AG04449 (cell line): Measurements from ENCODE around the gene CD300A.

ENCODE experiments used
- CTCF ChIA-PET: fragments of 350-600 bp; formaldehyde crosslinking; extraction: SDS; loops from one replicate; lab custom pipeline; 2021; ENCODE audit warnings: antibody characterized with exemption; lab: Yijun Ruan, JAX
- POLR2A ChIA-PET: fragments of 400-600, 350-600 bp; formaldehyde crosslinking; extraction: SDS; loops from one replicate; lab custom pipeline; 2020; ENCODE audit warnings: antibody characterized with exemption, inconsistent platforms; lab: Yijun Ruan, JAX
- DNase-seq: peaks from one replicate; pipeline ENCODE4 v3.0.0-alpha.2; 2010; ENCODE audit warnings: low read depth, low spot score
- H3K4me3 ChIP-seq: 2 replicates; pipeline ENCODE4 v1.5.1; 2011; ENCODE audit warnings: low read depth, mild to moderate bottlenecking, control low read depth, low read length
- CTCF ChIP-seq: IDR thresholded peaks from one replicate; pipeline ENCODE4 v1.5.1; 2011; ENCODE audit warnings: mild to moderate bottlenecking, moderate library complexity, low read length, control low read depth, inconsistent platforms; ENCODE audit not compliant: insufficient read depth; ENCODE audit errors: missing control alignments

The CD300A gene

GRCh38 chr17:74523308-74523707 is 56.9 kb downstream of the CD300A start:
- CTCF ChIA-PET, result no interaction called here
- no peak for DNase-seq
- POLR2A ChIA-PET, result no interaction called here
- no peak for TF ChIP-seq CTCF
- no peak overlapping the region for H3K4me3 ChIP-seq

GRCh38 chr17:74524653-74525464 is 58.4 kb downstream of the CD300A start:
- CTCF ChIA-PET, result no interaction called here
- no peak for DNase-seq
- no peak overlapping the region for H3K4me3 ChIP-seq
- POLR2A ChIA-PET, result no interaction called here
- TF ChIP-seq CTCF, result no peak

GRCh38 chr17:74525465-74525725 is 59.0 kb downstream of the CD300A start:
- ChIA-PET CTCF (no interaction called here), POLR2A (no interaction called here)

GRCh38 chr17:74525781-74526288 is 59.4 kb downstream of the CD300A start:
- CTCF ChIA-PET, result no interaction called here
- POLR2A ChIA-PET, result no interaction called here
- no peak overlapping the region for H3K4me3 ChIP-seq
- no peak for TF ChIP-seq CTCF
- DNase-seq, result no peak

More at GRCh38 chr17:74525465-74525725, 59.0 kb downstream of the CD300A start:
- no peak overlapping the region for H3K4me3 ChIP-seq
- no peak for DNase-seq
- no peak for TF ChIP-seq CTCF

GRCh38 chr17:74526681-74527080 is 60.2 kb downstream of the CD300A start:
- TF ChIP-seq CTCF, result no peak
- ChIA-PET CTCF (no interaction called here), POLR2A (no interaction called here)
- H3K4me3 ChIP-seq, result no peak overlapping the region
- DNase-seq, result no peak

- no peak for TF ChIP-seq CTCF
- H3K4me3 ChIP-seq, result no peak overlapping the region
- ChIA-PET POLR2A (no interaction called here), CTCF (no interaction called here)
- no peak for DNase-seq
These were observed 60.6 kb downstream of the CD300A start for GRCh38 chr17:74527081-74527480.
